ENCODE measurements around the gene TTLL11.

- TF ChIP-seq, protein P1, sequence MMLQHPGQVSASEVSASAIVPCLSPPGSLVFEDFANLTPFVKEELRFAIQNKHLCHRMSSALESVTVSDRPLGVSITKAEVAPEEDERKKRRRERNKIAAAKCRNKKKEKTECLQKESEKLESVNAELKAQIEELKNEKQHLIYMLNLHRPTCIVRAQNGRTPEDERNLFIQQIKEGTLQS (IDR thresholded peaks at IDR 0.05): no peak
- TF ChIP-seq SP1 (IDR thresholded peaks at IDR 0.05): no peak
- TF ChIP-seq GABPA (IDR thresholded peaks at IDR 0.05 in 1 of 2, conservative IDR thresholded peaks at IDR 0.05 in 1 of 2): no peak
- no peak for TF ChIP-seq CTCF (IDR thresholded peaks at IDR 0.05; ENCODE audit: low read depth, low read length, missing input control)
- TF ChIP-seq JUND (IDR thresholded peaks at IDR 0.05): no peak
- TF ChIP-seq EGR1 (IDR thresholded peaks at IDR 0.05; ENCODE audit: low read depth in 2 of 2): no peak
- no peak for TF ChIP-seq RAD21 (IDR thresholded peaks at IDR 0.05)
- no peak for TF ChIP-seq TAF1 (conservative IDR thresholded peaks at IDR 0.05)
Observed at GRCh38 chr9:121955649-121956048, 137.5 kb downstream of the TTLL11 start.
